Ishikawa (cell line): ENCODE data around the gene GRID2.

Experiments
- CEBPB ChIP-seq: IDR thresholded peaks from 2 replicates; pipeline ENCODE4 v1.6.1; 2012
- CREB1 ChIP-seq: IDR thresholded peaks from 2 replicates; pipeline ENCODE4 v1.6.1; 2012; ENCODE audit warnings: low read depth
- EGR1 ChIP-seq: IDR thresholded peaks from 2 replicates; pipeline ENCODE4 v1.6.1; 2012
- EP300 ChIP-seq: IDR thresholded peaks from 2 replicates; pipeline ENCODE4 v1.6.1; 2012; ENCODE audit warnings: borderline replicate concordance
- FOXM1 ChIP-seq: IDR thresholded peaks from 2 replicates; pipeline ENCODE4 v1.6.1; 2012; ENCODE audit warnings: low read depth, borderline replicate concordance
- MAX ChIP-seq: IDR thresholded peaks from 2 replicates; pipeline ENCODE4 v1.6.1; 2012
- NFIC ChIP-seq: IDR thresholded peaks from 2 replicates; pipeline ENCODE4 v1.6.1; 2012
- RAD21 ChIP-seq: IDR thresholded peaks from 2 replicates; pipeline ENCODE4 v1.6.1; 2012; ENCODE audit warnings: low read depth
- REST ChIP-seq: IDR thresholded peaks from 2 replicates; pipeline ENCODE4 v1.6.1; 2012; ENCODE audit warnings: low read depth, mild to moderate bottlenecking
- TAF1 ChIP-seq: IDR thresholded peaks from 2 replicates; pipeline ENCODE4 v1.6.1; 2012; ENCODE audit warnings: low read depth, mild to moderate bottlenecking
- TCF12 ChIP-seq: IDR thresholded peaks from 2 replicates; pipeline ENCODE4 v1.6.1; 2012; ENCODE audit warnings: low read depth
- TEAD4 ChIP-seq: IDR thresholded peaks from 2 replicates; pipeline ENCODE4 v1.6.1; 2012
- USF1 ChIP-seq: IDR thresholded peaks from 2 replicates; pipeline ENCODE4 v1.6.1; 2012
- YY1 ChIP-seq: IDR thresholded peaks from 2 replicates; pipeline ENCODE4 v1.6.1; 2012; ENCODE audit warnings: low read depth
- ZBTB7A ChIP-seq: IDR thresholded peaks from 2 replicates; pipeline ENCODE4 v1.6.1; 2012; ENCODE audit warnings: low read depth

GRID2 gene

GRCh38 chr4:93116624-93117023, 812.9 kb downstream of the GRID2 start:
- TF ChIP-seq TCF12 (no peak), USF1 (no peak), FOXM1 (no peak), CREB1 (no peak), TEAD4 (no peak), ZBTB7A (no peak), EP300 (no peak), EGR1 (no peak), REST (no peak), YY1 (no peak), RAD21 (no peak), TAF1 (no peak), CEBPB (no peak), MAX (no peak), NFIC (no peak)

- TF ChIP-seq FOXM1: no peak
- TF ChIP-seq REST: no peak
- TF ChIP-seq YY1: no peak
- no peak for TF ChIP-seq RAD21
- TF ChIP-seq NFIC: no peak
- TF ChIP-seq ZBTB7A: no peak
- TF ChIP-seq TAF1: no peak
- no peak for TF ChIP-seq TCF12
- TF ChIP-seq TEAD4: no peak
- no peak for TF ChIP-seq EGR1
- no peak for TF ChIP-seq USF1
- no peak for TF ChIP-seq CEBPB
Observed at GRCh38 chr4:93127489-93127888, 823.7 kb downstream of the GRID2 start.

GRCh38 chr4:93132631-93133030, 828.9 kb downstream of the GRID2 start:
- no peak for TF ChIP-seq TEAD4
- TF ChIP-seq USF1: no peak
- no peak for TF ChIP-seq EGR1
- no peak for TF ChIP-seq TCF12
- TF ChIP-seq ZBTB7A: no peak
- no peak for TF ChIP-seq CEBPB

- TF ChIP-seq TCF12 (no peak), USF1 (no peak), NFIC (no peak), MAX (no peak)
Observed at GRCh38 chr4:93139118-93139517, 835.4 kb downstream of the GRID2 start.

GRCh38 chr4:93143902-93144301, 840.1 kb downstream of the GRID2 start:
- TF ChIP-seq CEBPB: no peak

- TF ChIP-seq TAF1 (no peak), RAD21 (no peak), EP300 (no peak), NFIC (no peak)
Observed at GRCh38 chr4:93144644-93145043, 840.9 kb downstream of the GRID2 start.
